Measurements from ENCODE around the gene CMYA5.
"Not testable (repeated sequence)": the region's sequence is repeated elsewhere in the genome, so short reads cannot be mapped to it uniquely, and the experiment has no call there.

CMYA5 gene

DNA sequence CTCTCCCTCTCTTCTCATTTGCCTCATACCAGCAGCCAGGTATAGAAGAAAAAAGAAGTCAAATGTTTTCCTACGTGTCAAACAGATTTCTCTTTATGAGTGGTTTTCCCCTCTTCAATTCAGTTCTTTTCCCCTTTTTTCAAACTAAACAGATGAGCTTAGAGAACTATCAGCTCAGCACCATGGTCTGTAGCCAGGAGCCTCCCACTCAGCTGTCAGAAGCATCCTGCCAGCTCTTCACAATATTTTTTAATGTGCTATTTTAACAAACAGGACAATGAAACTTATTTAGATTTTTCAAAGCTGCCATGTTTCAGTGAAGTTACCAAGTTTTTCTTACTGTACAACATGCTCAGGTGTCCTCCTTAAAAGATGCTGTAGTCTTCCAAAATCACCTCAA lies 63.5 kb downstream of the CMYA5 start:
- no peak for DNase-seq

DNA sequence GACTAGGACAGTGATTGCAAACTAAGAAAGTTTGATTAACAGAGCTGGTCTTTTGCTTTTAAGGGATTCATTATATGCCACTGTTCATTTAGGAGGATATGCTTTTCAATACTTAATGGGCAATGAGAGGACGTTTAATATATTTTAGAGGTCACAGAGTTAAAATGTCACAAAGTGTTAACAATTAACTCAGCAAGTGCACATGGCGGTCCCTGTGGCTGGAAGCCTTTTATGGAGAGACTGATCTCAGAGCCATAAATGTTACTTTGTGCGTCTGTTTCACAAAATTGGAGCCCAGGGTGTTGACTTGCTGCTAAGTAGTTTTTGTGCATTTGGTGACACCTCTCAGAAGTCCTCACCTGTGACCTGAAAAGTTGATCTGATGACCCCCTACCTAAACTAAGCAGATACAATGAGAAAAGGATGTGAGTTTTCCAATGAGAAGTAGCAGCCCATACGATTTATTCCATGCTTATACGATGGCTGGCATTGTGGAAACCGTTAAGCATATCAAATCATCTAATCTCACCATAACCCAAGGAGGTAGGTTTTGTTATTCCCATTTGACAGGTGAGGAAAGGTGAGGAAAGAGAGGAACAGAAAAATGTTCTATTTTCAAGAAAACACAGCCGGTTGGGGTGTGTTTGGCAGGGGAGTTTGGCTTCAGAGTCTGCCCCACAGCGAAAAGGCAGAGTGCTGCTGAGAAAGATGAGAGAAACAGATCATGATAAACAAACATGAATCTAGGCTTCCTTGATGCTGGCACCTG lies 64.4 kb downstream of the CMYA5 start:
- DNase-seq, result no peak

GRCh38 chr5:79754865-79755555 lies 65.4 kb downstream of the CMYA5 start:
- no peak for DNase-seq

DNA sequence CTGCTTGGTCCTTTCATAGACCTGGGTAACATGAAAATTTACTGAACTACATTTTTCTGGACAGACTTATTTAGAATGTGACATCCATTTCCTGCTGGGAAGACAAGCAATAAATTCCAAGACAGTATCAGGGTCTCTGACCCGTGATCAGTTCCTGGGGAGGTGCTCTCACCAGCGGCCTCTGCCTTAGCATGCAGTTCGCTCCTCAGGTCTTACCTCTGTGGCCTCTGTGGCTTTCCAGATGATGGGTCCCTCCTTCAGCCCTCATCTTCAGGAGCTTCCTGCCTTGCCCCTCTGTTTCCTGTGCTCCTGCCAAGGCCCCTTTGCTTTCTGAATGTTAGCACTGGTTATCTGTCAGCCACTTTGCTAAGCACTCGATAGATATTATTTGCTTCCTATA lies 66.4 kb downstream of the CMYA5 start:
- no peak for DNase-seq

- no peak for DNase-seq
Measured at GRCh38 chr5:79759436-79759835, 69.8 kb downstream of the CMYA5 start.

DNA sequence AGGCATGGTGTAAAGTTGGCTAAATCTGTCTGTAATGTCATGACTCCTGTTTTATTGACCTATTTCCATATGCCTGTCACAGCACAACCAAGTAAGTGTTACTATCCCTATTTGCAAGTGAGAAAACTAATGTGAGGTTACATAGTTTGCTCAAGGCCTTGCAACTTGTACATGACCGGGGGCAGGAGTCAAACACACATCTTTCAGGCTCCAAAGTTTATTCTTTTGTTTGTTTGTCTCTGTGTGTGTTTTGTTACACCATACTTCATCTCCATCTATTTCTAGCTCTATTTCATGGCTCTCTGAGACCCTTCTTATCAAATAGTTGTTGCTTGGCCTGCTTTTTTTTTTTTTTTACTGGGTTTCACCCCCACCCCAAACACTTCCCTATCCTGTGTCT lies 70.2 kb downstream of the CMYA5 start:
- no peak for DNase-seq

GRCh38 chr5:79762929-79763328 lies 73.3 kb downstream of the CMYA5 start:
- no peak for DNase-seq

DNA sequence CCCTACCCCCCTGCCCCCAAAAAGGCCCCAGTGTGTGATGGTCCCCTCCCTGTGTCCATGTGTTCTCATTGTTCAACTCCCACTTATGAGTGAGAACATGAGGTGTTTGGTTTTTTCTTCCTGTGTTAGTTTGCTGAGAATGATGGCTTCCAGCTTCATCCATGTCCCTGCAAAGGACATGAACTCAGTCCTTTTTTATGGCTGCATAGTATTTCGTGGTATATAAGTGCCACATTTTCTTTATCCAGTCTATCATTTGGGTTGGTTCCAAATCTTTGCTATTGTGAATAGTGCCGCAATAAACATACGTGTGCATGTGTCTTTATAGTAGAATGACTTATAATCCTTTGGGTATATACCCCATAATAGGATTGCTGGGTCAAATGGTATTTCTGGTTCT lies 74.5 kb downstream of the CMYA5 start:
- DNase-seq, result not testable (repeated sequence)

- DNase-seq, result peak; percentile 20
Measured at GRCh38 chr5:79771387-79771786, 81.8 kb downstream of the CMYA5 start.

- no peak for DNase-seq
Measured at GRCh38 chr5:79772651-79773050, 83.0 kb downstream of the CMYA5 start.

- no peak for DNase-seq
Measured at GRCh38 chr5:79773612-79774011, 84.0 kb downstream of the CMYA5 start.

- DNase-seq, result no peak
Measured at GRCh38 chr5:79774171-79774854, 84.7 kb downstream of the CMYA5 start.

DNA sequence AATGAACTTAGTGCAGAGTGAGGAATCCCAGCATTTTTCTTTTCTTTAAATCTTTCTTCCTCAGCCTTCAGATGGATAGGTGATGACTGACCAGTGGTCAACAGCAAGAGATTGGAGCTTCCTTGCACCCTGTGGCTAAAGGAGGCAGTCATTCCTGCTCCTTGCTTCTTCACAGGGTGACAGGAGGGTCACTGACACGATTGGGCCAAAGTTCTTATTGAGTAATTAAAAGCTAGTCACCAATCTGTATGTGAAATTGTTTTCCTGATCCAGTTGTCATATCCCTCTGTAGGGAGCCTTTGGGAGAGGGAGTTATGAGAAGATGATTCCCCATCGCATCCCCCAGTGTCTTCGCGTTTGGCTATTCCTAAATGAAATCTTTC lies 85.2 kb downstream of the CMYA5 start:
- DNase-seq, result no peak

DNA sequence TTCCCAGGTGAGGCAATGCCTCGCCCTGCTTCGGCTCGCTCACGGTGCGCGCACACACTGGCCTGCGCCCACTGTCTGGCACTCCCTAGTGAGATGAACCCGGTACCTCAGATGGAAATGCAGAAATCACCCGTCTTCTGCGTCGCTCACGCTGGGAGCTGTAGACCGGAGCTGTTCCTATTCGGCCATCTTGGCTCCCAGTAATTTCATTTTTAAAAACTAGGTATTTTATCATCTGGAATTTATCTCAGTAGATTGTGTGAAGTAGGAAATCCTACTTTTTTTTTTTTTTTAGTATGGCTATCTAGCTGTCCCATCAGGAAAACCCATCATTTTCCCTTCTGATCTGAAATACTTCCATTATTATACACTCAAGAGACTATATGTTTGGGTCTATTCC lies 95.1 kb downstream of the CMYA5 start:
- not testable (repeated sequence) for DNase-seq

GRCh38 chr5:79785983-79786382 lies 96.3 kb downstream of the CMYA5 start:
- no peak for DNase-seq

DNA sequence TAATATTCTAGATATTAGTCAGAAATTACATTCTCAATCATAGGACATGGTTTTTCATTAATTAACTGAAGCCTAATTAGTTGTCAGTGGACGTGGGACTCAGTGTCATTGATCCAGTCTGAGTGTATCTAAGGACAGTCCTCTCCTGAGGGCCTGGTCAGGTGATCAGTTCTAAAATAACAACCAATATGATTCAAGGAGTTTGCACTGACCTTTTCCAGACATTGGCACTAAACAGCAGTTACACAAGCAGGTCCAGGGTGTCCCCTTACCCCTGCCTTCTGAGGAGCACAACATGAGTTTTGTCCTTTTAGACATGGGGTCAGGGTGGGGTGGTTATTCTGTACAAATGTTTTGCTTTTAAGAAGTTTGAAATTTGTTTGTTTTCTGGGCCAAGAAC lies 97.8 kb downstream of the CMYA5 start:
- no peak for DNase-seq

- DNase-seq, result no peak
Measured at GRCh38 chr5:79791843-79792242, 102.2 kb downstream of the CMYA5 start.

GRCh38 chr5:79792463-79792862 lies 102.8 kb downstream of the CMYA5 start:
- no peak for DNase-seq

DNA sequence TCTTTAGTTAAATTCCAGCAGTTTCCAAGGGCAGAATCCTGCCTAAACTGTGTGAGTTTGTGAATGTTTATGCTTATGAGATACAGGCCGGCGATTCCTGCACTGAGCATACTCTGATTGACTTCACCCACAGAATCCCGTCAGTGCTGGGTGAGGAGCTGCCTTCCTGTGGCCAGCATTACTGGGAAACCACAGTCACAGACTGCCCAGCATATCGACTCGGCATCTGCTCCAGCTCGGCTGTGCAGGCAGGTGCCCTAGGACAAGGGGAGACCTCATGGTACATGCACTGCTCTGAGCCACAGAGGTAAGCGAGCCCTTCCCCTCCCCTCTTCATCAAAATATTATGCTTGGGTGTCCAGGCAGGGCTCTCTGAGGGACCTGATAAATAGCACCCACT lies 103.7 kb downstream of the CMYA5 start:
- DNase-seq, result no peak

DNA sequence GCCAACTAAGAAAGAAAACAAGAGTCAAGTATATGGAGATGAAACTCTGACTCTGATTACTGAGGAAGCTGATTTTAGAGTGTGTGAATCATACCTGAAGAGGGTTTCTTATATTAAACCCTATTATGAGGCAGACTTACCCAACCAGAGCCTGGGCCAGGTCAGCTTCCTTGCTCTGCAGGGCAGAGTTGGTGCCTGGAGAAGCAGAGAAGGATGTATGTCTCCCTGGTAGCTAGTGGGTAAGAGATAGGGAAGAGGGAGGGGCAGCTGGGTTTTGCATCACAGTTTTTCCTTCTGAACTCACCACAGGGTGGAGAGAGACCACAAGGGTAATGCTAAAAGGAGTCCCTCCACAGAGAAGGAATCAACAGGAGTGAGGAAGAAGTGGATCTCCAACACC lies 104.1 kb downstream of the CMYA5 start:
- DNase-seq, result no peak

- no peak for DNase-seq
Measured at GRCh38 chr5:79794347-79794746, 104.7 kb downstream of the CMYA5 start.

DNA sequence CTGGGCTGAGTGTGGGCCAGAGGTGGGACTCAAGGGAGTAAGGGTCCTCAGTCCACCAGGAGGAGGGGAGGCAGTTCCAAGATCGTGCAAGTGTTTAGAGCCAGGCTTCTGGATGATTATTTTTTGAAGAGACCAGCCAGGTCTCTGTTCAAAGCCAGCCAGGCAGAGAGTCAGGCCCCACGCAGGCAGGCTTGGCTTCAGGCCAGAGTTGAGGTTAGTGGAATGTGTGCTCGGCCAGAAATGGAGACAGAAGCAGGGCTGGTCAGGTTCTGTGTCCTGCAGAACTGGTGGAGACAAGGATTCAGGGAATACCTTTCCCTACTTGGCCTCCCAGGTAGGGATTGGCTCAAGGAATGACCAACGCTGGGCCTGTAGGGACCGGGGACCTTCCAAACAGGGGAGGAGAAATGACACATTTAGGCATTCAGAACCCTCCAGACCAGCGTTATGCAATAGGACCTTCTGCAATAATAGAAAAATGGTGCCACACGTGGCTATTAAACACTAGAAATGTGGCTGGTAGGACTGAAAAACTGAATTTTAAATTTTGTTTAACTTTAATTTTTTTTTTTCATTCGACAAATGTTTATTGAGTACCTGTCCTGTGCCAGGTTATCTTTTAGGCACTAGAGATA lies 106.2 kb downstream of the CMYA5 start:
- no peak for DNase-seq

DNA sequence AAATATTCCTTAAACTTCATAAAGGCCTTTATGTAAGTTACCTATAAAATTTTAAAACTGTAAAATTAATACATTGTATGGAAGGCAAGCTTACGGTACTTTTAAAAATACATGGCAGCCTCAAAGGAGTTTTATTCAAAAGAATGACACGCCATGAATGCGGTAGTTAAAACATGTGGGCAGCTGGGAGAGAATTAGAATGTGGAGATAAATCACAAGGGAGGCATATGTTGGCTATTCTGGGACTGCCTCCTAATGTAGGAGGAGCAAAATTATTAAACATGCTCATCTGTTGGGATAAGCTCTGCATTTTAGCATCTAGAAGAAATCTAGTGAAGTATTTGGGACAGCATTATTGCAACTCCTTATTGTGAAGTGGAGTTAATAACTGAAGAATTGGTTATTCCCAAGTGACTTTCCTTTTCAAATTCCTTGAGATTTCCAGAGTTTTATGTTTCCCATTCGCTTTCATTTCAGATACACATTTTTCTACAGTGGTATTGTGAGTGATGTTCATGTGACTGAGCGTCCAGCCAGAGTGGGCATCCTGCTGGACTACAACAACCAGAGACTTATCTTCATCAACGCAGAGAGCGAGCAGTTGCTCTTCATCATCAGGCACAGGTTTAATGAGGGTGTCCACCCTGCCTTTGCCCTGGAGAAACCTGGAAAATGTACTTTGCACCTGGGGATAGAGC lies 109.4 kb downstream of the CMYA5 start:
- no peak for DNase-seq

Data from GOT3 (cell line).